ENCODE measurements around the gene CARD16.
"Not testable (repeated sequence)": the region's sequence is repeated elsewhere in the genome, so short reads cannot be mapped to it uniquely, and the experiment has no call there.

DNA sequence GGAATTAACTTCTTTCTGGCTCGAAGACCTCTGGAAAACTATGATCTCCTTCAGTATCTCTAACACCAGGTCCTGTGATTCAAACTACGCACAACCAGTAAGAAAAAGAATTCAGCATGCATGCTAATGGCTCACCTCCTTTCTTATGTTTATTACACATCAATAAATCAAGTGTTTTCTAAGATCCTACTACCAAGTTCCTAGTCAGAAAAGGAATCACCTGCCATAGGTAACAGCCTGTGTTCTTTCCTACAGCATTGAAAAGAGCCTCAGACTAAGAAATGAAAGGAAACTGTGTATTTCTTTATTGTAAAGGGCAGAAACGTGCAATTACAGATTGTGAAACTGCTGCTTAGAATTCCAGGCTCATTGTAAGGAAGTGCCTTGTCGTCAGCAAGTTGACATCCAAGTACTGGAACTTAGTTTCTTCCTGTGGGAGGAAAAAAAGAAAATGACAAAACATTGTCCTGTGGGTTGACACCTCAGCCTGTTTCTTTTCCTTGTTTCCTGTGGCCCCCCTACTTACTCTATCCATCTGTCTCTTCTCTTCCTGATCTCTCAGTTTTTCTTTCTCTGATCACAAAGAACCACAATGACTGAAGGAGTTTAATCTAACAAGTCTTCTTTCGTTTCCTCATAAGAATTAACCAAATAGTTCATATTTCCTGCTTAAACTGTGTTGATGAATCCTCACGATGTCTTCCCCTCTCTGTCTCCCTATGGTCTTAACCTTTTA, 35.2 kb upstream of the CARD16 start:
- not testable (repeated sequence) for TF ChIP-seq SETDB1 (IDR thresholded peaks at IDR 0.05; ENCODE audit: insufficient read length, low read length); ZNF768 (tag by site-specific recombination; IDR thresholded peaks at IDR 0.05); ZNF629 (tag by site-specific recombination; IDR thresholded peaks at IDR 0.05)
